ENCODE results near the gene PBX4.

Gene PBX4

DNA sequence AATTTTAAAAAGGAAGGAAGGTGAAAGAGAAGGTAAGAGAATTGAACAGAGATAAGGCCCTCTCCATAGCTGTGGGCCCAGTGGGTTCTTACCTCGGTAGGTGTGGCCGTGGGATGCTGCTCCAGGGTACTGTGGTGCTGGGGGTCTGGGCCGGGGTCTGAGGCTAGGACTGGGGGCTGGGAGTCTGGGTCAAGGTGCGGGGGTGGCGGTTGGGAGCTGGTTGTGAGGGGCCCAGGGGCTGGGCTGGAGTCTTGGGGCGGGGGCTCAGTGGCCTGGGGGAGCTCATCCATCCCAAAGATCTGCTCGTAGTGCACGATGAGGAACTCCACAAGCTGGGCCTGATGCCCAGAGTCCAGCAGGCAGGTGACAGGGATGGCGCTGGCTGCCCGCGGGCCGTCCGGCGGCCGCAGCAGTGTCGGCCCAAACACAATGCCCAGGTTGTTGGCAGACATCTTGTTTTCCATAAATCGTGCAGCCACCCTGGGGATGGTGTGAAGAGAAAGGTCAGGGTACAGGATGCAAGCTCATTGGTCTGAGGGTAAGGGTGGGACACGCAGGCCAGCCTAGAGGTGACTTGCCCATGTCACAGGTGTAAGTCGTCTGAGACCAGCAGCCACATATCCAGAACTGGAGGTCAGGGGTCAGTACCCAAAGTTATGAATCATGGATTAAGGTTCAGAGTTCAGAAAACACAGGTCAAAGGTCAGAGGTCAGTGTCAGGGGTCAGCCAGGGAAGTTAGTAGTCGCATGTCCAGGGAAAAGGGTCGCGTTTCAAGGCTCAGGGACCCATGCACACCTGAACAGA is 15.4 kb upstream of the PBX4 start:
- H3K27me3 ChIP-seq (ENCODE audit: control insufficient read depth, insufficient read depth, low read length) = no peaks in the 10 kb centered on the region
- peaks cover 4% of the 10 kb centered on the region for H3K36me3 ChIP-seq (ENCODE audit: control insufficient read depth, low read depth, low read length)
- no peaks in the 10 kb centered on the region for H3K4me1 ChIP-seq (ENCODE audit: control insufficient read depth, low read depth, low read length)
- H3K9me3 ChIP-seq (ENCODE audit: control insufficient read depth, low read depth, low read length) = no peaks in the 10 kb centered on the region
- H3K27ac ChIP-seq (ENCODE audit: low read length) = no peak overlapping the region
- no peak overlapping the region for H3K9ac ChIP-seq (ENCODE audit: low read length)
- no peak overlapping the region for H3K4me3 ChIP-seq (ENCODE audit: low read length)

DNA sequence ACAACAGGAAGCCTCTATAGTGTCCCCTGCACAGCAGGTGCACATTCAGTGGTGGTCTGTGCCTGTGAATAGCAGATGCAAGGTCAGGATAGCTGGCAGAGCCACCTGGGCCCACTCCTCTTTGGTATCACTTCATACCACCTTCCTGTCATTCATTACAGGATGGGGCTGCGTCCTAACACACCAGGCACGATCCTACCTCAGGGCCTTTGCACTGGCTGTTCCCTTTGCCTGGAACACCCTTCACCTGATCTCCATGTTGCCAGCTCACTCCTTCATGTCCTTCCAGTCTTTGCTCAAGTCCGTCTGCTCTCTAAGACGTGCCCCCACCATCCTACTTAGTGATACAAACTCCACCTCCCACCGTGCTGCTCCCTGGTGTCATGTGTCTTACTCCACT is 14.2 kb upstream of the PBX4 start:
- H3K27me3 ChIP-seq (ENCODE audit: control insufficient read depth, insufficient read depth, low read length) = no peaks in the 10 kb centered on the region
- H3K9ac ChIP-seq (ENCODE audit: low read length) = no peak overlapping the region
- no peaks in the 10 kb centered on the region for H3K4me1 ChIP-seq (ENCODE audit: control insufficient read depth, low read depth, low read length)
- no peak overlapping the region for H3K4me3 ChIP-seq (ENCODE audit: low read length)
- H3K36me3 ChIP-seq (ENCODE audit: control insufficient read depth, low read depth, low read length) = peaks cover 4% of the 10 kb centered on the region
- H3K9me3 ChIP-seq (ENCODE audit: control insufficient read depth, low read depth, low read length) = no peaks in the 10 kb centered on the region
- no peak overlapping the region for H3K27ac ChIP-seq (ENCODE audit: low read length)

DNA sequence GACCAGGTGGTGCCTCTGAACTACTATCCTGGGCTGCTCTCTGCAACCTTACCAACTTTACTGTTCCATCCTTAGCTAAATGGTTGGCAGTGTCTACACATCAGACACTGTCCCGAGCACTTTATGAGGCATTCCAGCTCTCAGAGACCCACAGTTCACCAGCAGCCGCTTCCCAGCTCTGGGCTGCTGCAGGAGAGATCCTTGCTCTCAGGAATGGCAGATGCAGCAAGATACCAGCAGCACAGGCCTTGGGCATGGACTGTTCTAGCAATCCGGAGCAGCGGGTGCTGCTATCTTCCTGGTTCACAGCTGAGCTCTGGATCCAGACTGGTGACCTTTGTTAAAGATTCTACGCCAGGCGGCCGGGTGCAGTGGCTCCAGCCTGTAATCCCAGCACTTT is 12.9 kb upstream of the PBX4 start:
- Histone ChIP-seq H3K9me3 (ENCODE audit: control insufficient read depth, low read depth, low read length) (no peaks in the 10 kb centered on the region), H3K4me3 (ENCODE audit: low read length) (no peak overlapping the region), H3K36me3 (ENCODE audit: control insufficient read depth, low read depth, low read length) (peaks cover 4% of the 10 kb centered on the region), H3K4me1 (ENCODE audit: control insufficient read depth, low read depth, low read length) (peaks cover 7% of the 10 kb centered on the region), H3K27ac (ENCODE audit: low read length) (no peak overlapping the region), H3K27me3 (ENCODE audit: control insufficient read depth, insufficient read depth, low read length) (no peaks in the 10 kb centered on the region), H3K9ac (ENCODE audit: low read length) (no peak overlapping the region)

DNA sequence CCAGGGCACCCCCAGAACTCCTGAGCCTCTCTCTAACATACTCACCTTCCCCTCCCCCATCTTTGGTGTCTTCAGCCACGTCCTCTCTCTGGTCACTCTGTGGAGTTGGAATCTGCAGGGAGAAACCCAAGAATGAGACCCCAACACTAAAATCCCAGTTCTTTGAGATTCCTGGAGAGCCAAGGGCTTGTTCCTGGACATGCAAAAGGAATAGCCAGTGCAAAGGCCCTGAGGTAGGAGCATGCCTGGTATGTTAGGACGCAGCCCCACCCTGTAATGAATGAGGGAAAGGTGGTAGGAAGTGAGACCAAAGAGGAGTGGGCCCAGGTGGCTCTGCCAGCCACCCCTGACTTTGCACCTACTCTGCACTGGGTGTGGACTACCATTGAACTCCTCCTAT is 11.9 kb upstream of the PBX4 start:
- H3K4me3 ChIP-seq (ENCODE audit: low read length) = no peak overlapping the region
- peaks cover 7% of the 10 kb centered on the region for H3K4me1 ChIP-seq (ENCODE audit: control insufficient read depth, low read depth, low read length)
- H3K27me3 ChIP-seq (ENCODE audit: control insufficient read depth, insufficient read depth, low read length) = no peaks in the 10 kb centered on the region
- no peaks in the 10 kb centered on the region for H3K9me3 ChIP-seq (ENCODE audit: control insufficient read depth, low read depth, low read length)
- no peak overlapping the region for H3K27ac ChIP-seq (ENCODE audit: low read length)
- peaks cover 4% of the 10 kb centered on the region for H3K36me3 ChIP-seq (ENCODE audit: control insufficient read depth, low read depth, low read length)
- H3K9ac ChIP-seq (ENCODE audit: low read length) = no peak overlapping the region

DNA sequence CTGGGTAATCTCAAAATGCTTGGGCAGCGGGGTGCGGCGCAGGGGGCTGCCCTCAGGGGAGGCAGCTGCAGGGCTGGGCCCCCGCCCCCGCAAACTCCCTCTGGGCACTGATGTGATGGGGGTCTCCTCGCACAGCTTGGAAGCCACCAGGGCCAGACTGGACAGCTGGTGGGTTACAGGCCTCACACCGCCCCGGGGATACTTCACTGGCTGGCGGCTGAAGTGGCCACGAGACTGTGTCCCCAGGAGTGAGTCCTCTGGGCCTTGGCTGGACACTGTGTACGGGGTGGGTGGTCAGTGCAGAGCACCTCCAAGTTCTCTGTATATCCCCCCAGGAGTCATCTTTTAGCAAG is 11.6 kb upstream of the PBX4 start:
- no peak overlapping the region for H3K4me3 ChIP-seq (ENCODE audit: low read length)
- no peak overlapping the region for H3K27ac ChIP-seq (ENCODE audit: low read length)
- no peaks in the 10 kb centered on the region for H3K27me3 ChIP-seq (ENCODE audit: control insufficient read depth, insufficient read depth, low read length)
- H3K9me3 ChIP-seq (ENCODE audit: control insufficient read depth, low read depth, low read length) = no peaks in the 10 kb centered on the region
- H3K4me1 ChIP-seq (ENCODE audit: control insufficient read depth, low read depth, low read length) = peaks cover 7% of the 10 kb centered on the region
- no peak overlapping the region for H3K9ac ChIP-seq (ENCODE audit: low read length)
- peaks cover 4% of the 10 kb centered on the region for H3K36me3 ChIP-seq (ENCODE audit: control insufficient read depth, low read depth, low read length)

DNA sequence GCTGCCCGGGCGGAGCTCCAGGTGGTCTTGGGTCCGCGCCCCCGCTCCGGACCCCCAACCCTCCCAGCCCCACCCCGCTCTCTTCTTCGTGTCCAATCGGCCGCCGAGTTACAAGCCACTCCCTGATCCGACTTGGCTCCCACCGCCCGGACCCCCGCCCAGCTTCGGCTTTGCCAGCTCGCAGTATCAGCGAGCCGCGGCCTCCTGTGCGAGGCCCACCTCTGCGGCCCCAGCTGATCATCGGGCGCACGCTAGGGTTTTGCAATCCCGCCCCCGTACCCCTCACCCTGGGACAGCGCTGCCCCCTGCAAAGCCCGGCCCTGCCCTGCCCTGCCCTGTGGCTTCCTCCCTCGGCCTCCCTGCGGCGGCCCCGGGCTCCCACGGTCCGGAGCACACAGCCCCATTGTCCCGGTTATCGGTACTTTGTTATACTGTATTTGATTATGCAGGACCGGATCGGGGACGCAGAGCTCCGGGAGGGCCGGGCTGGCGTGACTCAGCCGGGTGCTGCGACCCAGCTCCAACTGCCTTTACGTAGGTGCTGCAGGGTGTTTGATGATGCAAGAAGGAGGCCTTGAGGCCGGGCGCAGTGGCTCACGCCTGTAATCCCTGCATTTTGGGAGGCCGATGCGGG is 10.1 kb upstream of the PBX4 start:
- Histone ChIP-seq H3K36me3 (ENCODE audit: control insufficient read depth, low read depth, low read length) (peaks cover 15% of the 10 kb centered on the region), H3K4me3 (ENCODE audit: low read length) (peak overlapping the region; percentile 81), H3K9ac (ENCODE audit: low read length) (peak overlapping the region; percentile 74), H3K9me3 (ENCODE audit: control insufficient read depth, low read depth, low read length) (no peaks in the 10 kb centered on the region), H3K27me3 (ENCODE audit: control insufficient read depth, insufficient read depth, low read length) (no peaks in the 10 kb centered on the region), H3K4me1 (ENCODE audit: control insufficient read depth, low read depth, low read length) (peaks cover 7% of the 10 kb centered on the region), H3K27ac (ENCODE audit: low read length) (no peak overlapping the region)

DNA sequence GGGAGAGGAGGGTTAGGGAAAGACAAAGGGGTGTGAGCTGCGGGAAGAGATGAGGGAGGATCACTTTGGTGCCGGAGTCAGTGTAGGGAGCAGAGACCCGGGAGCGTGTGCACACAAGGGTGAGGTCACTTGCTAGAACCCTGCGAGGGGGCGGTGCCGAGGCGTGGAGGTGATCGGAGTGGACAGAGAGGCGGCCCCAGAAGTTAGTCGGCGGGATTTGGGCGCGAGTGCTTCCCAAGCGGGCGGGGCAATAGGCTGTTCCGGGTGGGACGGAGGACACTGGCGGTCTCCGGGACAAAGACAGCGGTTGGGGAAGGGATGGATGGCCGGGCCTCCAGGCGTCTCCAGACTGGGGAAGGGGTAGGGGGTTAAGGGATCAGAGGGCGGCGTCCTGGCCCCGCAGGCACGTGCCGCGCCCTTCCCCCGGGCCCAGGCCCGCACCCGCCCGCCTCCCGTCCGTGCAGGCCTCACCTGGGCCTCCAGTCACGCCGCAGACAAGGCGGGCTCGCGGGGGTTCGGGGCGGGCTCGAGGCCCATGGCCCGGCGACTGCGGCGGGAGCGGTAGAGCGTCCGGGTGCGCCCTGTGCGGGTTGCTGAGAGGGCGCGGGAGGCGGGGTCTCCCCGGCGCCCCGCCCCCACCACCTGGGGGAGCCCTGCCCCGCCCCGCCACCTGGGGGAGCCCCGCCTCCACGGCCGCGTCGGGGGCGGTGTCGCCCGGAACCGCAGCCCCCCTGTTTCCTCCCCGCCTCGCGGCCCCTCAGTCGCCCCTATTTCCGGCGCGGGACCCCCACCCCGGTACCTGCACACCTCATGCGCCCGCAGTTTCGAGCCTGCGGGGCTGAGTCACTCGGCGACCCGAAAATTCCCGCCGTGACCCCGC is 9.4 kb upstream of the PBX4 start, which contains the start of gene LPAR2:
LPAR2 (minus strand) TSS at position 600 of the 880 bp plus-strand sequence. CDS start 945 bp downstream, outside the sequence.
- H3K36me3 ChIP-seq (ENCODE audit: control insufficient read depth, low read depth, low read length) = peaks cover 11% of the 10 kb centered on the region
- no peaks in the 10 kb centered on the region for H3K27me3 ChIP-seq (ENCODE audit: control insufficient read depth, insufficient read depth, low read length)
- peaks cover 7% of the 10 kb centered on the region for H3K4me1 ChIP-seq (ENCODE audit: control insufficient read depth, low read depth, low read length)
- H3K4me3 ChIP-seq (ENCODE audit: low read length) = peak within 1 kb of the TSS; percentile 81
- H3K9me3 ChIP-seq (ENCODE audit: control insufficient read depth, low read depth, low read length) = no peaks in the 10 kb centered on the region
- no peak within 1 kb of the TSS for H3K27ac ChIP-seq (ENCODE audit: low read length)
- H3K9ac ChIP-seq (ENCODE audit: low read length) = peak within 1 kb of the TSS; percentile 80

DNA sequence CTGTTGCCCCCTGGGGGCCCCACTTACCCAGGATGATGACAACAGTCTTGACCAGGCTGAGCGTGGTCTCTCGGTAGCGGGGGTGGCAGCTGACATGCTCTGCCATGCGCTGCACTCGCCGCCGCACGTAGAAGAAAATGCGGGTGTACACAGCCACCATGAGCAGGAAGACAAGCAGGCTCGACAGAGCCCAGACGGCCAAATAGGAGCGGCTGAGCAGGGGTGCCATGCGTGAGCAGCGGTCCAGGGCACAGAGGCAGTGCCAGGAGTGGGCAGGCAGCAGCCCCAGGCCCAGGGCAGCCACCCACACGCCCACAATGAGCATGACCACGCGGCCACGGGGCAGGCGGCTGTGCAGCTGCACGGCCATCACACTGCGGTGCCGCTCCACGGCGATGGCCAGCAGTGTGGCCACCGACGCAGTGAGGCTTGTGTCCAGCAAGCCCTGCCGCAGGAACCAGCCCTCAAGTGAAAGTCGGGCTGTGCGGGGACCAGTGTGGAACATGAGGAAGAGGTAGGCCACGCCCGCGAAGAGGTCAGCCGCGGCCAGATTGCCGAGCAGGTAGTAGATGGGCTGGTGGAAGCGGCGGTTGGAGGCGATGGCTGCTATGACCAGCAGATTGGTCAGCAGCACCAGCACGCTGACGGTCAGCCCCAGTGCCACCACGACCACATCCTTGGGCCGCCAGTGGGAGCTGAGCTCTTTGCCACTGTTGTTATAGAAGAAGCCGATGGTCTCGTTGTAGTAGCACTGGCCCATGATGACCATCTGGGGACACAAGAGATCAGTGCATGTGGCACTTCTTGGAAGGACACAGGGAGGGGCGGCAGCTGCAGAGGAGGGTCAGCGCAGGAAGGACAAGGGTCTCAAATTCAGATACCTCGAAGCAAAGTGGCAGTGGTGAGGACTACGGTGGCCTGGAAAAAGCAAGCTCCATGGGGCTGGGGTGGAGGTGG is 8.3 kb upstream of the PBX4 start:
- Histone ChIP-seq H3K4me1 (ENCODE audit: control insufficient read depth, low read depth, low read length) (peaks cover 7% of the 10 kb centered on the region), H3K27ac (ENCODE audit: low read length) (no peak overlapping the region), H3K9ac (ENCODE audit: low read length) (peak overlapping the region; percentile 80), H3K9me3 (ENCODE audit: control insufficient read depth, low read depth, low read length) (no peaks in the 10 kb centered on the region), H3K4me3 (ENCODE audit: low read length) (peak overlapping the region; percentile 81), H3K27me3 (ENCODE audit: control insufficient read depth, insufficient read depth, low read length) (no peaks in the 10 kb centered on the region), H3K36me3 (ENCODE audit: control insufficient read depth, low read depth, low read length) (peaks cover 16% of the 10 kb centered on the region)

DNA sequence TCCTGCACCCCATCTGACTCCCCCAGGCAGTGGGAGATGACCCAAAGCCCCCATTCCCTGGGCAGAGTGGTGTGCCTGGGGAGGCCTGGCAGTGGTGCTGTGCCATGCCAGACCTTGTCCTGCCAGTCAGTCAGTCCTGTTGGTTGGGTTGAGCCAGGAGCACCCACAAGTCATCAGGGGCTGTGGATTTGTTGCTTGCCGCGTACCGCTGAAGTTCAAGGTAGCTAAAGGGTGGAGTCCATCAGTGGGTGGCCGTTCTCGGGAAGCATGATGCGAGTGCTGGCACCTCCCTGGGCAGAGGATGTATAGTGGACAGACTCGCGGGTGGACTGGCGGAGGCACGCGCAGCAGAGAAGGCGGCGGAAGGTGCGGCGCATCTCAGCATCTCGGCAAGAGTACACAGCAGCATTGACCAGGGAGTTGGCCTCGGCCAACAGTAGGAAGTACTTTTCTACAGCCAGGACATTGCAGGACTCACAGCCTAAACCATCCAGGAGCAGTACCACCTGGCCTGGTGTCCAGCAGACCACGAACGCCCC is 5.6 kb upstream of the PBX4 start:
- H3K4me3 ChIP-seq (ENCODE audit: low read length) = no peak overlapping the region
- H3K36me3 ChIP-seq (ENCODE audit: control insufficient read depth, low read depth, low read length) = peaks cover 16% of the 10 kb centered on the region
- no peak overlapping the region for H3K27ac ChIP-seq (ENCODE audit: low read length)
- H3K9me3 ChIP-seq (ENCODE audit: control insufficient read depth, low read depth, low read length) = no peaks in the 10 kb centered on the region
- peaks cover 7% of the 10 kb centered on the region for H3K4me1 ChIP-seq (ENCODE audit: control insufficient read depth, low read depth, low read length)
- no peak overlapping the region for H3K9ac ChIP-seq (ENCODE audit: low read length)
- H3K27me3 ChIP-seq (ENCODE audit: control insufficient read depth, insufficient read depth, low read length) = peaks cover 7% of the 10 kb centered on the region

DNA sequence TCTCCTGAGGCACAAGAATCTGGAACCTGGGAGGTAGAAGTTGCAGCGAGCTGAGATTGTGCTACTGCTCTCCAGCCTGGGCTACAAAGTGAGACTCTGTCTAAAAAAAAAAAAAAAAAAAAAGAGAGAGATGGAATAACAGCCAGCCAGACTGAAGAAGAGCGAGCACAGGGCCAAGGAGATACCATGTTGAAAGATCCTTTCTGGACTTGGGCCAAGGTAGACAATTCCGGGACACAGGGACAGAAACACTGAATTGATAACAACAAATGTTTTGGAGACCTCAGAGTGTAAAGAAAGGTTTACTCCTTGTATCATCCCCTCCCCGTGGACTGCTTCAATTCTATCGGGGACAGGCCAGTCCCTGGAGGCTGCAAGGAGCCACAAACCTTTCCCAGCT is 4.9 kb upstream of the PBX4 start:
- Histone ChIP-seq H3K27me3 (ENCODE audit: control insufficient read depth, insufficient read depth, low read length) (peaks cover 9% of the 10 kb centered on the region), H3K27ac (ENCODE audit: low read length) (no peak overlapping the region), H3K9me3 (ENCODE audit: control insufficient read depth, low read depth, low read length) (no peaks in the 10 kb centered on the region), H3K4me3 (ENCODE audit: low read length) (no peak overlapping the region), H3K4me1 (ENCODE audit: control insufficient read depth, low read depth, low read length) (peaks cover 7% of the 10 kb centered on the region), H3K9ac (ENCODE audit: low read length) (no peak overlapping the region), H3K36me3 (ENCODE audit: control insufficient read depth, low read depth, low read length) (peaks cover 16% of the 10 kb centered on the region)

All from iPS-18a (cell line).